GM12878 (cell line): Measurements from ENCODE around the gene HOATZ. TPM values are rescaled to one million over a fixed set of nuclear protein-coding genes. Genes with fewer than 3 reads are reported as not detected.

Experiments
- ATAC-seq: fragments of 200-7000 bp; cut with Tn5 transposase; 3 replicates; pipeline ENCODE4 v1.9.1; 2020; ENCODE audit warnings: mild to moderate bottlenecking, moderate library complexity
- BruUV-seq: library from RNA; stranded (reverse); fragments of 400-500 nt; replicated peaks from 2 replicates; lab custom pipeline; 2021; lab: Mats Ljungman, UMichigan
- CTCF ChIA-PET: fragments of 300-600 bp; sonication (Branson Sonifier 250); formaldehyde crosslinking; extraction: SDS; loops from one replicate; lab custom pipeline; 2021; ENCODE audit warnings: inconsistent platforms; lab: Yijun Ruan, JAX
- POLR2A ChIA-PET: fragments of 350-600 bp; formaldehyde crosslinking; extraction: SDS; loops from one replicate; lab custom pipeline; 2021; ENCODE audit warnings: inconsistent platforms; lab: Charles Lee
- RAD21 ChIA-PET: fragments of 300-600 bp; sonication (Branson Sonifier 250); formaldehyde crosslinking; loops from one replicate; lab custom pipeline; 2023; ENCODE audit warnings: antibody characterized with exemption; ENCODE audit not compliant: unreplicated experiment; lab: Charles Lee
- SMC1A ChIA-PET: fragments of 300-600 bp; sonication (Branson Sonifier 250); formaldehyde crosslinking; loops from one replicate; lab custom pipeline; 2023; ENCODE audit not compliant: unreplicated experiment, uncharacterized antibody; lab: Charles Lee
- DNase-seq: peaks from one replicate; pipeline ENCODE4 v3.0.0-alpha.2; 2011; ENCODE audit warnings: low read depth, low spot score
- FAIRE-seq: peaks from 3 replicates; lab custom pipeline; 2011; peaks lifted over from hg19 to GRCh38; lab: Jason Lieb, UNC
- H2AFZ ChIP-seq: 2 replicates; pipeline ENCODE4 v1.6.0; 2011; ENCODE audit warnings: low read depth, low read length, control low read depth; ENCODE audit not compliant: control insufficient read depth
- H3K27ac ChIP-seq: 2 replicates; pipeline ENCODE4 v1.5.1; 2011; ENCODE audit warnings: control low read depth; ENCODE audit not compliant: control insufficient read depth, insufficient read depth
- H3K27me3 ChIP-seq, 2 experiments: replicated peaks in 1 of 2; 2 replicates each; pipeline versions ENCODE4 v1.6.0 to v1.6.1; 2011; ENCODE audit warnings: low read length in 1 of 2; ENCODE audit not compliant: control insufficient read depth in 2 of 2, insufficient read depth in 2 of 2
- H3K36me3 ChIP-seq, 2 experiments: 2 replicates each; pipeline ENCODE4 v1.5.1; 2011; ENCODE audit warnings: low read length in 1 of 2; ENCODE audit not compliant: control insufficient read depth in 2 of 2, insufficient read depth in 2 of 2
- H3K4me1 ChIP-seq: 2 replicates; pipeline ENCODE4 v1.6.1; 2011; ENCODE audit warnings: mild to moderate bottlenecking, low read length, moderate library complexity, mixed read lengths; ENCODE audit not compliant: control insufficient read depth, insufficient read depth
- H3K4me2 ChIP-seq: 2 replicates; pipeline ENCODE4 v1.6.0; 2011; ENCODE audit warnings: control low read depth; ENCODE audit not compliant: control insufficient read depth, insufficient read depth
- H3K4me3 ChIP-seq: fragments of 200-600 bp; sonication (generic); 2 replicates; pipeline ENCODE4 v1.5.1; 2016
- H3K79me2 ChIP-seq: 2 replicates; pipeline ENCODE4 v1.6.0; 2011; ENCODE audit warnings: low read length; ENCODE audit not compliant: control insufficient read depth, insufficient read depth
- H3K9ac ChIP-seq: 2 replicates; pipeline ENCODE4 v1.8.0; 2011; ENCODE audit warnings: low read length, control low read depth, mixed read lengths; ENCODE audit not compliant: control insufficient read depth, insufficient read depth
- H3K9me3 ChIP-seq: replicated peaks from 3 replicates; pipeline ENCODE4 v1.5.1; 2011; ENCODE audit warnings: mild to moderate bottlenecking, low read length; ENCODE audit not compliant: control insufficient read depth, insufficient read depth
- H4K20me1 ChIP-seq: 2 replicates; pipeline ENCODE4 v1.6.0; 2011; ENCODE audit not compliant: control insufficient read depth, insufficient read depth
- EED ChIP-seq: sonication (generic); IDR thresholded peaks from 2 replicates; pipeline ENCODE4 v1.6.1; 2016; ENCODE audit warnings: antibody characterized with exemption, low read depth
- IRF4 ChIP-seq: IDR thresholded peaks from 2 replicates; pipeline ENCODE4 v1.6.1; 2011; ENCODE audit warnings: low read depth, low read length
- JUND ChIP-seq: IDR thresholded peaks from 2 replicates; pipeline ENCODE4 v1.6.1; 2012; ENCODE audit warnings: low read depth, mild to moderate bottlenecking, low read length, improper control_type of control experiment, moderate library complexity
- NBN ChIP-seq: fragments of 450-650 bp; IDR thresholded peaks from 2 replicates; pipeline ENCODE4 v1.6.1; 2016
- RBBP5 ChIP-seq: fragments of 200-600 bp; sonication (generic); conservative IDR thresholded peaks from 2 replicates; pipeline ENCODE4 v1.6.1; 2016
- SREBF1 ChIP-seq: IDR thresholded peaks from 2 replicates; pipeline ENCODE4 v1.6.1; 2012; ENCODE audit warnings: mild to moderate bottlenecking, low read length
- TCF3 ChIP-seq: IDR thresholded peaks from 2 replicates; pipeline ENCODE4 v1.6.1; 2012; ENCODE audit warnings: low read depth, mild to moderate bottlenecking, low read length, borderline replicate concordance; ENCODE audit not compliant: insufficient read depth
- ZNF207 ChIP-seq: fragments of 450-650 bp; IDR thresholded peaks from 2 replicates; pipeline ENCODE4 v1.6.1; 2014; ENCODE audit warnings: antibody characterized with exemption, mild to moderate bottlenecking, borderline replicate concordance
- WGBS: methylation state at CpG from one replicate; pipeline ENCODE4 v1.1.6; 2016; ENCODE audit warnings: low lambda C conversion rate; ENCODE audit not compliant: insufficient replicate concordance, insufficient coverage; ENCODE audit errors: missing lambda C conversion rate; 5-methylcytosine and 5-hydroxymethylcytosine counted together
- in situ Hi-C: fragments of 300-500 bp; cut with MboI; formaldehyde crosslinking; loops from 9 replicates; pipeline ENCODE4 v1.14.3; 2018; ENCODE audit warnings: mixed read lengths
- intact Hi-C: fragments of 100-400 bp; cut with micrococcal nuclease; formaldehyde crosslinking; loops from one replicate; pipeline ENCODE4 v1.14.2; 2022; ENCODE audit not compliant: unreplicated experiment
- polyA plus RNA-seq, 11 experiments: library from polyadenylated mRNA; depleted of rRNA in 4 of 11; unstranded in 6 of 11; stranded (reverse) in 5 of 11; fragments of >200 nt; fragmentation: Nextera tagmentation in 4 of 11; fragmentation: Illumina TruSeq in 1 of 11; extraction: Ambion mirVana in 4 of 11; extraction: Trizol in 1 of 11; gene quantifications; 1 replicate in 1 of 11; 2 replicates in 10 of 11; pipeline versions ENCODE4 v1.2.1 to v1.2.3, GENCODE V29; 2011 to 2016; ENCODE audit warnings: inconsistent platforms in 2 of 11, missing spikeins in 2 of 11, low read depth in 1 of 11
- total RNA-seq, 4 experiments: library from RNA; depleted of rRNA in 3 of 4; stranded (reverse); fragments of >200 nt in 3 of 4; fragmentation: Illumina TruSeq in 1 of 4; extraction: Trizol in 1 of 4; gene quantifications; 2 replicates each; pipeline versions ENCODE4 v1.2.1 to v1.2.3, GENCODE V29; 2013 to 2021

The HOATZ gene
- total and polyA plus RNA-seq, 10 of the 15 experiments (the other 5 are each of a cell fraction or from before 2014, with no cell fraction given) = 0.28 TPM; not detected in 9

DNA sequence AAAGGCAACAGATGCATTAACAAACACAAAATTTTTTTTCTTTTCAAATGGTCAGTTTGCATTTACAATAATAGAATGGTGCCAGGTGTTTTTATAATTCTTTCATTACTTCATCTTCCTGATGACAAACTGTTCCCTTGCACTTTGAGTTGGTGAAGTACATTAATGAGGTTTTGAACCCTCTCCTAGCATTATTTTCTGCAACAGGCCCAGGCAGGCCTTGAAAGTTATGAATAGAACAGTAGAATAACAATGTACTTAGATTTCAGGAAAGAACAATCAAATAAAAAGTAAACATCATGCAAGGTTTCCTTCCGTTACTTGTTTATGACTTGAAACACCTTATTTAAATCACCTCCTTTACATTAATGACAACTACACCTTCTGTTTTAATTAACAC is 12.0 kb upstream of the HOATZ start:
- 35% methylated on average over 1 of the region's 1 CpG for WGBS
- DNase-seq (no peak), FAIRE-seq (no peak), ATAC-seq (no peak)
- Histone ChIP-seq H2AFZ (no peak overlapping the region), H3K4me3 (no peak overlapping the region), H3K27me3 (no peaks in the 10 kb centered on the region), H3K79me2 (no peaks in the 10 kb centered on the region), H3K36me3 (no peaks in the 10 kb centered on the region), H3K27ac (no peak overlapping the region), H3K4me2 (no peak overlapping the region), H3K4me1 (no peaks in the 10 kb centered on the region), H4K20me1 (no peaks in the 10 kb centered on the region), H3K9ac (no peak overlapping the region), H3K9me3 (no peaks in the 10 kb centered on the region; the same call in 2 of the 3 replicates)
- BruUV-seq = no TSS peak
- intact Hi-C loops (no loop called here), in situ Hi-C loops (no loop called here)
- SMC1A ChIA-PET = interaction anchor here (1.4 kb wide), 1 partner anchor 11 kb away, joined by 3 read pairs; no protein-coding TSS in a partner anchor
- no peak for TF ChIP-seq ZNF207
- TF ChIP-seq SREBF1 = no peak
- CTCF ChIA-PET = no interaction called here
- RAD21 ChIA-PET = no interaction called here
- POLR2A ChIA-PET = no interaction called here

DNA sequence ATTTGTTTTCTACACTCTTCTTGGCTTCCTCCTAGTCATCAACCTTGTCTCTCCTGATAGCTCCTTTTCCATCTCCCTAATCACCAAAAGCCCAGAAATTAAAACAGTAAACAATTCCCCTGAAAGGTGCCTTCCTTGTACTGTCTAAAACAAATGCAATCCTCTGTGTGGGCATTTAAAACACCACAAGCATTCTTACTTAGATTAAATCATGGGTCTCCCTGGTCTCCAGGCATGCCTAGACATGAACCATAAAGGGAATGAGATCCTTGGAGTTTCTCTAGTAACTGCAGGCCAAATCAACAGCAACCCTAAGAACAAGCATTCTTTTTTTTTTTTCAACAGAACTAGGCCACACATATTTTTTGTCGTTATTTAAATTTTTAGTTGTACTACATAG is 4.3 kb upstream of the HOATZ start:
- ChIA-PET CTCF (no interaction called here), SMC1A (no interaction called here), POLR2A (no interaction called here), RAD21 (no interaction called here)
- no peak for FAIRE-seq
- Histone ChIP-seq H2AFZ (no peak overlapping the region), H3K27me3 (peaks cover 2 to 10% of the 10 kb centered on the region in 2 experiments; a peak in 3 of 4 replicates), H3K36me3 (no peaks in the 10 kb centered on the region), H3K9ac (no peak overlapping the region), H3K4me2 (no peak overlapping the region), H3K79me2 (no peaks in the 10 kb centered on the region), H3K4me1 (no peaks in the 10 kb centered on the region), H3K4me3 (no peak overlapping the region), H4K20me1 (no peaks in the 10 kb centered on the region), H3K9me3 (no peaks in the 10 kb centered on the region; the same call in 2 of the 3 replicates), H3K27ac (no peak overlapping the region)
- no TSS peak for BruUV-seq
- ATAC-seq = no peak
- no peak for TF ChIP-seq JUND
- no peak for TF ChIP-seq RBBP5
- TF ChIP-seq TCF3 = no peak
- no peak for TF ChIP-seq EED
- TF ChIP-seq NBN = no peak
- no peak for TF ChIP-seq IRF4
- in situ Hi-C loops = no loop called here
- WGBS = 100% methylated on average over 1 of the region's 1 CpG
- intact Hi-C loops = no loop called here
- no peak for DNase-seq
